ENCODE data around the gene ZNF213.
"Not testable (repeated sequence)": the region's sequence is repeated elsewhere in the genome, so short reads cannot be mapped to it uniquely, and the experiment has no call there.

ZNF213 gene

DNA sequence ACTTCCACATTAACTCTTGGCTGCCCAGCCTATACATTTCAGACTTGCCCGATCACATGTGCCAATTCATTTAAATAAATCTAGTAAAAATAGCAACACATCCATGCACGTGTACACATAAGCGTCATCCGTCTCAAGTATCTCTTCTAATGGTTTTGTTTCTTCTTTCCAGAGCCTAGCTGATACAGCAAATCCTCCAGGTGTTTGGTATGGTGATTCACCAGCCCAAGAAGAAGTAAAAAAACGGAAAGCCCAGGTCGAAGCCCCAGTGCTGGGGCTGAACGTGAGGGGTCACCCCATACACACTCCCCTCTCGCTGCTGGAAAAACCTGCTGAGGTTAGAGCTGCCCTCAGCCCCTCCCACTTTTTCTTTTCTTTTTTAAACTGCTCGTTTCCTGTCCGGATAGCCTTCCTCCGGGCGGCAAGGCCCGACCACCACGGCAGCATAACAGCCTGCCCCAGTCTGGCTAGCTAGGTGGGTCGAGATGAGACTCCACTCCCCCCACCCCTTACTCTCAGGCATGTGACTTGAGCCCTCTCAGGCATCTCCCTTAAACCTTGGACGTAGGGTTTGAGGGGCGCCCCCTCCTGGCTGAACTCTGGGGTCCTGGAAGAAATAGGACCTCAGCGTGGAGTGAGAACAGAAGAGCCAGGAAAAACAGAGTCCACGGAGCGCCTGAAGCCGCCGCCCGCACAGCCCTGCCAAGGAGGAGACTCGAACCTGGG is 39.2 kb downstream of the ZNF213 start:
- Histone ChIP-seq H3K36me3 (ENCODE audit: insufficient read depth, low read length) (no peaks in the 10 kb centered on the region), H3K9ac (ENCODE audit: low read depth, low read length) (peak overlapping the region; percentile 62; the same call in 1 of the 2 replicates), H3K9me3 (ENCODE audit: control insufficient read depth, insufficient read depth, low read length) (no peaks in the 10 kb centered on the region), H3K4me1 (ENCODE audit: insufficient read depth, low read length) (no peaks in the 10 kb centered on the region)

- no peaks in the 10 kb centered on the region for H3K9me3 ChIP-seq (ENCODE audit: control insufficient read depth, insufficient read depth, low read length)
- H3K4me1 ChIP-seq (ENCODE audit: insufficient read depth, low read length): no peaks in the 10 kb centered on the region
- H3K9ac ChIP-seq (ENCODE audit: low read depth, low read length): peak overlapping the region; percentile 62; the same call in 1 of the 2 replicates
- no peaks in the 10 kb centered on the region for H3K36me3 ChIP-seq (ENCODE audit: insufficient read depth, low read length)
Observed at GRCh38 chr16:3174618-3175148, 39.9 kb downstream of the ZNF213 start.

DNA sequence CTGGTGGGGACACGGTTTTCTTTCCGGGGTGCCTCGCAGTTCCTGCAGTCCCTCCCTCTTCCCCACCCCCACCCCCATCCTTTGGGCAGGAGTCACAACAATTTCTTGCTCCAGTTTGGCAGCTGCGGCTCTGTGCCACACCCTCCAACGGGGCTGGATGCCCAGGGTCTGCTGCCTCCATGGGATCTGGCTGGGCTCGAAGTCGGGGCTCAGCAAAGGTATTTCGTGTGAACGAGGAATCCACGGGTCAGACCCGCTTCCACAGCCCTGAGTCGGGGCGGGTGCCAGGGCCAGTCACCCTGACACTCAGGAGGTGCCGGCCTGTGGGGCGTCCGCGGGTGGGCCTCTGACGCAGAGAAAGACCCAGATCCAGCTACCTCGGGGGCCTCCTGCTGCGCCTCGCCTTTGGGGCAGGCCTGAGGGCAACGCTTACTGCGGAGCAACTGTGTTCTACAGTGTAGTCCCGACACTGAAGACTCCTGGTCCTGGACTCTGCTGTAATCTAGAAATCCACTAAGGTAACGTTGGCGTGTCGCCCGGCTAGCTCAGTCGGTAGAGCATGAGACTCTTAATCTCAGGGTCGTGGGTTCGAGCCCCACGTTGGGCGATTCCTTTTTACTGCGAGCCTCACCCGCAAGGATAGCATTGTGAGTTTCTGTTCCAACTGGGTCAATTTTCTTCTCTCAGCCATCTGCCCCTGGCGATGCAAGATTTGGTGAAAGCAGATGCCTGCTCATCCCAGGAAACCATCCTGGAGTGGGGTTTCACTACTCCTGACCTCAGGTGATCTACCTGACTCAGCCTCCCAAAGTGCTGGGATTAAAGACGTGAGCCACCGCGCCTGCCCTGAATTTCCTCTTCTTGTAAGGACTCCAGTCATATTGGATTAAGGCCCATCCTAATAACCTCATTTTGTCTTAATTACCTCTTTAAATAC is 40.6 kb downstream of the ZNF213 start:
- peak overlapping the region; percentile 62; the same call in 1 of the 2 replicates for H3K9ac ChIP-seq (ENCODE audit: low read depth, low read length)
- H3K4me1 ChIP-seq (ENCODE audit: insufficient read depth, low read length): no peaks in the 10 kb centered on the region
- H3K36me3 ChIP-seq (ENCODE audit: insufficient read depth, low read length): no peaks in the 10 kb centered on the region
- no peaks in the 10 kb centered on the region for H3K9me3 ChIP-seq (ENCODE audit: control insufficient read depth, insufficient read depth, low read length)

DNA sequence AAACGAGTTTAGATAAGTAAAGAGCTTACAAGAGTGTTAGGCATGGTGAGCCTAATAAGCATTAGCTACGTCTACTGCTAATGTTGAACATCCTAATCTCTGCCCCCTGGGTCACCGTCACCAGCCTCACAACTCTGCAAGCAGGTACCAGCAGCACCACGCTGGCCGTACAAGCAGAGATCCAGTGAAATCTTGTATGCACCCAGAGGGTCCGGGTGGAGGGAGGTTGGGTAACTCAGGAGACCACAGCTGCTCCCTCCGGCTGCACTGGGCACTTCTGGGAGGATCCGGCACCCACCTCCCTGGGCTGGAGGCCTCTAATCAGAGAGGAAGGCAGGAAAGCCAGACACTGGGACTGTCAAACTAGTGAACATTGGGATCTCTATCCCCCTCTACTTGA is 44.8 kb downstream of the ZNF213 start:
- Histone ChIP-seq H3K4me1 (ENCODE audit: insufficient read depth, low read length) (no peaks in the 10 kb centered on the region), H3K9me3 (ENCODE audit: control insufficient read depth, insufficient read depth, low read length) (no peaks in the 10 kb centered on the region), H3K9ac (ENCODE audit: low read depth, low read length) (no peak overlapping the region), H3K36me3 (ENCODE audit: insufficient read depth, low read length) (no peaks in the 10 kb centered on the region)

GRCh38 chr16:3180445-3180878 is 45.6 kb downstream of the ZNF213 start:
- Histone ChIP-seq H3K4me1 (ENCODE audit: insufficient read depth, low read length) (no peaks in the 10 kb centered on the region), H3K9ac (ENCODE audit: low read depth, low read length) (peak overlapping the region; percentile 33; the same call in 1 of the 2 replicates), H3K36me3 (ENCODE audit: insufficient read depth, low read length) (no peaks in the 10 kb centered on the region), H3K9me3 (ENCODE audit: control insufficient read depth, insufficient read depth, low read length) (no peaks in the 10 kb centered on the region)

DNA sequence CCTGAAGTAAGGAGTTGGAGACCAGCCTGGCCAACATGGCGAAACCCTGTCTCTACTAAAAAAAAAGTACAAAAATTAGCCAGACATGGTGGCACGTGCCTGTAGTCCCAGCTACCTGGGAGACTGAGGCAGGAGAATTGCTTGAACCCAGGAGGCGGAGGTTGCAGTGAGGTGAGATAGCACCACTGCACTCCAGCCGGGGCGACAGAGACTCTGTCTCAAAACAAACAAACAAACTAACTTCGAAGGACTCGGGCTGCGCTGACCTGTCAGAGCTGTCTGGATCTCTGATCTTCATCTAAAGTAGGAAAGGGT is 47.4 kb downstream of the ZNF213 start:
- H3K9me3 ChIP-seq (ENCODE audit: control insufficient read depth, insufficient read depth, low read length); H3K4me1 ChIP-seq (ENCODE audit: insufficient read depth, low read length); H3K36me3 ChIP-seq (ENCODE audit: insufficient read depth, low read length): not testable (repeated sequence)
- peak overlapping the region; percentile 87; the same call in 1 of the 2 replicates for H3K9ac ChIP-seq (ENCODE audit: low read depth, low read length)

GRCh38 chr16:3182608-3183444 is 48.0 kb downstream of the ZNF213 start:
- H3K9ac ChIP-seq (ENCODE audit: low read depth, low read length): peak overlapping the region; percentile 87

GRCh38 chr16:3183445-3184139 is 48.8 kb downstream of the ZNF213 start:
- Histone ChIP-seq H3K4me1 (ENCODE audit: insufficient read depth, low read length) (no peaks in the 10 kb centered on the region), H3K36me3 (ENCODE audit: insufficient read depth, low read length) (no peaks in the 10 kb centered on the region), H3K9ac (ENCODE audit: low read depth, low read length) (peak overlapping the region; percentile 87), H3K9me3 (ENCODE audit: control insufficient read depth, insufficient read depth, low read length) (no peaks in the 10 kb centered on the region)

More at GRCh38 chr16:3182608-3183444, 48.0 kb downstream of the ZNF213 start:
- Histone ChIP-seq H3K36me3 (ENCODE audit: insufficient read depth, low read length) (no peaks in the 10 kb centered on the region), H3K9me3 (ENCODE audit: control insufficient read depth, insufficient read depth, low read length) (no peaks in the 10 kb centered on the region), H3K4me1 (ENCODE audit: insufficient read depth, low read length) (no peaks in the 10 kb centered on the region)

- Histone ChIP-seq H3K36me3 (ENCODE audit: insufficient read depth, low read length) (no peaks in the 10 kb centered on the region), H3K9me3 (ENCODE audit: control insufficient read depth, insufficient read depth, low read length) (no peaks in the 10 kb centered on the region), H3K4me1 (ENCODE audit: insufficient read depth, low read length) (no peaks in the 10 kb centered on the region), H3K9ac (ENCODE audit: low read depth, low read length) (peak overlapping the region; percentile 36; the same call in 1 of the 2 replicates)
Observed at GRCh38 chr16:3186946-3187690, 52.3 kb downstream of the ZNF213 start.

DNA sequence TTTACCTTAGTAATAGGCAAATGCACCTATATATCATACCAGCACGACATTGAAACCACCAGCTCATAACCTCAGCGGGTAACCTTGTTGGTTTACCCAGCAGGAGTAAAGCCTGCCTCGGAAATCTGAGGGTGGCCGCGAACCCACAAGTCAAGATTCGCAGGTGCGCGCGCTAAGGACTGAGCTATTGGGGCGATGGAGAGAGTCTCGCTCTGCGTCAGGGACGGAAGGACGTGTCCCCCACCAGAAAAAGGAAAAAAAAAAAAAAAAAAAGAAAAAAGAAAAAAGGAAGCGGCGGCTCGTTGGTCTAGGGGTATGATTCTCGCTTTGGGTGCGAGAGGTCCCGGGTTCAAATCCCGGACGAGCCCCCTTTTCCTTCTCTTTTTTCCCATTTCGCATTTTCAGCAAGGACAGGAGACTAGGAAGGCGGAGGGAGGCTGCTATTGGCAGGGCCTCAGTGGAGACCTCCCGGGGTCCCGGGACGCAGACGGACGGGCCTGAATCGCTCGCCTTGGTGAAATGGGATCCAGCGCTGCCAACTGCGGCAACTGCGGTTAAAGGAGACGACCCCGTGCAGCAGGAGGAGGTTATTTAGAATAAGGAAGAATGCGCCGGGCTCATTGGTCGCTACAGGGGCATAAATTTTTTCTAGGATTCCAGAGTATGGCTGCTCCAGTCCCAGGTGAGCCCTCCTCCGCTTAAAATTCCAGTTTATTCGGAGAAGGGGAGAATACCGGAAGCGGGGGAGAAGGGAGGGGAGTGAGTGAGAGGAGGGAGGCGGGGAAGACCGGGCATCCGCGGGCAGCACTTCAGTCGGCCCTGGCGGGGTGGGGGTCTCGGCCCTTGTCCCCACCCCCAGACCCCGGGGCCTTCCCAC is 53.2 kb downstream of the ZNF213 start, which contains the start of gene OR1F1:
Gene OR1F1, plus strand, starts transcription at position 407 of the 877 bp plus-strand sequence.
- H3K4me1 ChIP-seq (ENCODE audit: insufficient read depth, low read length): no peaks in the 10 kb centered on the region
- no peaks in the 10 kb centered on the region for H3K36me3 ChIP-seq (ENCODE audit: insufficient read depth, low read length)
- peak within 1 kb of the TSS; percentile 66 for H3K9ac ChIP-seq (ENCODE audit: low read depth, low read length)
- no peaks in the 10 kb centered on the region for H3K9me3 ChIP-seq (ENCODE audit: control insufficient read depth, insufficient read depth, low read length)

DNA sequence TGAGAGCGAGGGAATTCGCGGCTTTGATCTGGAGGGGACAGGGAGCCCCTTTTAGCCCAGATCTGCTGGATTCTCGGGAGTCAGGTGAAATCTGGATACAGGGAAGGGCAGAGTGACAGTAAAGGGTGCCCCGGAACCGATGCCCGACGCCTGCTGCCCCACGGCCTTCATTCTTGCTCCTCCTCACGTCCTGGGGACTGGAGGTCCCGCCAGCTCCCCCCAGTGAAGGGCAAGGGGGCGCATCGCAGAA is 53.8 kb downstream of the ZNF213 start:
- Histone ChIP-seq H3K4me1 (ENCODE audit: insufficient read depth, low read length) (no peaks in the 10 kb centered on the region), H3K9me3 (ENCODE audit: control insufficient read depth, insufficient read depth, low read length) (no peaks in the 10 kb centered on the region), H3K36me3 (ENCODE audit: insufficient read depth, low read length) (no peaks in the 10 kb centered on the region), H3K9ac (ENCODE audit: low read depth, low read length) (peak overlapping the region; percentile 66)

GRCh38 chr16:3188925-3189825 is 54.3 kb downstream of the ZNF213 start:
- Histone ChIP-seq H3K9me3 (ENCODE audit: control insufficient read depth, insufficient read depth, low read length) (no peaks in the 10 kb centered on the region), H3K4me1 (ENCODE audit: insufficient read depth, low read length) (no peaks in the 10 kb centered on the region), H3K9ac (ENCODE audit: low read depth, low read length) (peak overlapping the region; percentile 66), H3K36me3 (ENCODE audit: insufficient read depth, low read length) (no peaks in the 10 kb centered on the region)

All from ES-I3 (cell line).